ELR (cell line): ENCODE measurements around the gene APP.
A peak's percentile ranks its signal among the peaks of the same experiment; 100 is the strongest.
"Not testable (repeated sequence)": the region's sequence is repeated elsewhere in the genome, so short reads cannot be mapped to it uniquely, and the experiment has no call there.

Source experiments
- DNase-seq: peaks from one replicate; pipeline ENCODE4 v3.0.0-alpha.2; 2015; ENCODE audit warnings: low read depth

The APP gene

GRCh38 chr21:26020510-26020909 lies 150.1 kb downstream of the APP start:
- DNase-seq: no peak

DNA sequence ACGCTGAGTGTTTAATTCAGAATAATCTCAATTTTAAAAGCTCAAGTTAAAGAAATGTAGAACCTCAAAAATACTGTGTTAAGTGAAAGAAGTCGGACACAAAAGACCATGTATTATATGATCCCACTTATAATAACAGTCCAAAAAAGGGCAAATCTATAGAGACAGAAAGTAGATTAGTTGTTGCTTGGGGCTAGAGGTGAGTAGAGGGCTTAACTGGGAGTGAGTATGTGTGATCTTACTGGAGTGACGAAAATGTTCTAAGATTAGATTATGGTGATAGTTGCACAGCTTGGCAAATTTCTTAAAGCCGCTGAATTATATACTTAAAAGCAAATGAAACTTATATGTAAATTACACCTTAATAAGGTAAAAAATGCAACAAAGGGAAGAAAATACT lies 150.5 kb downstream of the APP start:
- no peak for DNase-seq

GRCh38 chr21:26019236-26019635 lies 151.3 kb downstream of the APP start:
- no peak for DNase-seq

GRCh38 chr21:26013970-26014369 lies 156.6 kb downstream of the APP start:
- no peak for DNase-seq

DNA sequence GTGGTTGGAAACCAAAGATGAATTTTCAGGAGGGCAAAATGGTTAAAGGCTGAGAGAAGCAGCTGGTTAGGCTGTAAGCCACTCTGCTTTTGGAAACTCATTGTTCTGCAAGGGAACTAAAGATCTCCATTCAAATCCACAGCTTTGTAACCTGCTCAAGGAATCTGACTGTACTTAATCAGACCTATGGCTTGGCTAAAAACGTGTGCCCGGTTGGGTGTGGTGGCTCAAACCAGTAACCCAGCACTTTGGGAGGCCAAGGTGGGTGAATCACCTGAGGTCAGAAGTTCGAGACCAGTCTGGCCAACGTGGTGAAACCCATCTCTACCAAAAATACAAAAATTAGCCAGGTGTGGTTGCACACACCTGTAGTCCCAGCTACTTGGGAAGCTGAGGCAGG lies 158.1 kb downstream of the APP start:
- DNase-seq: not testable (repeated sequence)

- no peak for DNase-seq
Measured at GRCh38 chr21:26011292-26011940, 159.2 kb downstream of the APP start.

GRCh38 chr21:26007951-26008498 lies 162.5 kb downstream of the APP start:
- DNase-seq: no peak

GRCh38 chr21:26005464-26005863 lies 165.1 kb downstream of the APP start:
- no peak for DNase-seq

DNA sequence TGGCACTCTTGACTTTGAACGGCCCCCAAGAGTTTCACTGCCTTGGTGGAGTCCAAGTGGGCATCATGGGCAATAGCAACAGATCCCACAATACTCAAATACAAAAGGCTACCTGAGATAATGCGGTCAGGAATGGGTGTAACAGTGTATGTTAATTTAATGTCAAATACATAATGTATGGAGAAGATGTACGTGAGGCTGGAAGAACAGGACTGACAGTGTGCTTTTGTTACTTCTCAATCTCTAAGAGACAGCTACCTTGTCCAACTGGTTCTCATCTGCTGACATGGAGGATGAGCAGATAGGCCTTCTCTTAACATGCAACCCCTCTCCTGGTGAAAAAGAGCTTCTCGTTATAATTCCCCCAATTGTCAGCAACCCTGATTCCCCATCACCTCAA lies 167.2 kb downstream of the APP start:
- DNase-seq: no peak

DNA sequence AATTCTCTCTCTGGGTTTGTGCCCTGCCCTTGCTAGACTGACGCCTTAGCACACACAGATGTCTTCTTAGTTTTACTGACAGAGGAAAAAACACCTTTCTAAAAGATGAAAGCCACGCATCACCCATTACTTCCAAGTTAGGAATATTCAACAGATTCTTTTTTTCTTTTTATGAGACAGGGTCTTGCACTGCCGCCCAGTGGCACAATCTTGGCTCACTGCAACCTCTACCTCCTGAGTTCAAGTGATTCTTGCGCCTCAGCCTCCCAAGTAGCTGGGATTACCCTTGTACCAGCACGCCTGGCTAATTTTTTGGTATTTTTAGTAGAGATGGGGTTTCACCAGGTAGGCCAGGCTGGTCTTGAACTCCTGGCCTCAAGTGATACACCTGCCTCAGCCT lies 169.2 kb downstream of the APP start:
- no peak for DNase-seq

DNA sequence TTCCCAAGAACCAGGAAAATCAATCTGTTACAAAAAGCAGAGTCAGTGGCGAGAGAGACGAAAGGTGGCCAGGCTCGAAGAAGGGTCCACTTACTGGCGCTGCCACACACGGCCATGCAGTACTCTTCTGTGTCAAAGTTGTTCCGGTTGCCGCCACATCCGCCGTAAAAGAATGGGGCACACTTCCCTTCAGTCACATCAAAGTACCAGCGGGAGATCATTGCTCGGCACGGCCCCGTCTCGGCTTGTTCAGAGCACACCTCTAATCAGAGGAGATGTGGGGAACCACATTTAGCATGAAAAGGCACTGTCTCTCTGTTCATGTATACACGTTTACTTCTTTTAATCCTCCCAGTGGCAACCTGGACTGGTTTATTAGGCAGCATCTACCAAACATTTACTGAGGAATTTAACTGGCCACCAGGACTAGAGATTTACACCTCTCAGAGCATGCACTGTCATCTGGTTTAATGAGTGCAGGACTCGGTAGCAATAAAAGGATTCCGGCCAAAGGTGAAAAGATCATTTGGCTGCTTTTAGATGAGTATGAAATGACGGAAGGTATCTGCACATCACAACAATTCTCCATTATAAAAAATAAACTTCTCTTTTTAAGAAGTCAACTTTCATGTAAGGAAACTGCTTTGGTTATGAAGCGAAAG lies 170.5 kb downstream of the APP start:
- DNase-seq: no peak

DNA sequence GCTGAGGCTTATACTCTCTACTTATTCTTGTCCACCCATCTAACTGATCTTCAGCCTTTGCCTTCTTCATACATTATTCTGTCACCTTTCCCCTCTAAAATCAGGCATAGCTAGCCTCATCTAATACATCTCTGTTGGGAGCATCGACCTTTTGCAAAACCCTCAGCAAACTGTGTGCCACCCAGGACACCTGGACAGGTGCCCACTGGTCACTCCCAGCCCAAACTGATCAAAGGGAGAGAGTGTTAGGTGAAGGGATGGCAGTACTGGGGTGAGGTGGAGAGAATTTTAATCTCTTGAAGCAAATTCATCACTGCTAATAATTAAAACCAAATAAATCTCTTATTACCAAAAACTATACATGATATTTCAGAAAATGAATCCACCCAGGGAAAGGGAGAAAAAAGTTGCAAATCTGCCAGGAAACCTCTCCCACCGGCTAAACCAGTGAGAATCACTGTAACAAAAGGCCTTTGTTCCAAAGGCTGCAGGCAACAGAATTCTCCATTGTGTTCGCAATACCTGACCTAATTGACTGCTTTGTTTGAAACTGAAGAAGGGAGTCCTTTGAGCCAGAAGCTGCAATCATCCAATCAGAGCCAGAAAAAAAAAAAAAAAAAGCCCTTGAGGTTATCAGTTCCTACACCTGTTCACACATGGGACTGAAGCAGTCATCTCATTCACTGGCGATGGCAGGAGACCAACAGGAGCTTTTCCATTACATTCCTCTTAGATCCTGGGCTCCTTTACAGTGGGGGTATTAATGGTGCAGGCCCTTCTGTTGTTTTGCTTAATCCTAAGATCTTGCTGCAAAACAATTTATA lies 172.6 kb downstream of the APP start:
- DNase-seq: no peak

DNA sequence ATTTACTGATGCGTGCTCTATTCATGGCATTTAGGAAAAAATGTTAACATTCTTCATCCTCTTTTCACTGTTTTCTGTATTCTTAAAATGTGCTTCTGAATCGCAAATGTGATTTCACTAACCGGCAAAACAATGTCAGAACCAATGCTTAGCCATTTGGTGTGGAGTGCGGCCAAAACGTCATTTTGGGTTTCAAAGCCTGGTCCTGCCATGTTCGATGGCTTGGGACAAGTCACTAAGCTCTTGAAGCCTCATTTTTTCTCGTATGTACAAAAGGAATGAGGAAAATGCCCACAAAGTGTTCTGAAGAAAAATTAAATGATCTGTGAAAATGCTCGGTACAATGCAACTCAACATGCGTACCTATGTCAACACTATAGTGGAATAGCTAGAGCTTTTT lies 175.3 kb downstream of the APP start:
- DNase-seq: no peak

- no peak for DNase-seq
Measured at GRCh38 chr21:25994758-25995163, 175.8 kb downstream of the APP start.

DNA sequence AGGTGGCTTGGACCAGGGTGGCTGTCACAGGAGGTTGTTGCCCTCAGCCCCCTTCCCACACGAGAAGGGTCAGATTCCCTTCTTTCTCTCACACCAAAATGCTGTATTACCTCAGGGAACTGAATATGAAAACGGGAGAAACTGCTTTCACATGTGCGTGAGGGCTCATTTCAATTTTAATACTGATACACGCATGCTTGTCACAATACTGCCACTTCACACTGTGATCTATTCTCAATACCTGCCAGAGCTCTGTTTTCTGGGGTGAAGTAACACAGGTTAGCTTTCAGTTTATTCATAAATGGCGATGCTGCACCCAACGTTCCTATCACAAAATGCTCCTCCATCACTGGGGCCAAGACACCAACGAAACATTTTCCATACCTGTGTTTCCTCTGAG lies 181.8 kb downstream of the APP start:
- DNase-seq: no peak

DNA sequence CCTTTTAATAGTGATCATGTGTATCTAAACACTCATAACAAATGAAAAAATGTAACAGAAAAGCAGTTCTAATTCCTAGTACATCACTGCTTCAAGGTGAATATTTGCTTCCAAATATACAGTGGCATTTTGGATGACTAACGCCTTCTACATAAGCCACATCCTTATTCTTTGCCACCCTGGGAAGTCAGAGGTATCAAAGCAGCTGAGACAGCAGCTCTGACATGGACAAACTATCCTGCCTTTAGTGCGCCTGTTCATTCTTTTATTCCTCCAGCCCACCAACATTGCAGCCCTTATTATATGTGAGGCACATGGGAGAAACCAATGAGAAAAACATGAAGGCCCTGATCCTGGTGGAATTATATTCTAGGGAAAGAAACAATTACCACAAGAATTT lies 183.0 kb downstream of the APP start:
- DNase-seq: peak; percentile 31

- no peak for DNase-seq
Measured at GRCh38 chr21:25986928-25987327, 183.6 kb downstream of the APP start.

GRCh38 chr21:25985990-25986389 lies 184.6 kb downstream of the APP start:
- no peak for DNase-seq

DNA sequence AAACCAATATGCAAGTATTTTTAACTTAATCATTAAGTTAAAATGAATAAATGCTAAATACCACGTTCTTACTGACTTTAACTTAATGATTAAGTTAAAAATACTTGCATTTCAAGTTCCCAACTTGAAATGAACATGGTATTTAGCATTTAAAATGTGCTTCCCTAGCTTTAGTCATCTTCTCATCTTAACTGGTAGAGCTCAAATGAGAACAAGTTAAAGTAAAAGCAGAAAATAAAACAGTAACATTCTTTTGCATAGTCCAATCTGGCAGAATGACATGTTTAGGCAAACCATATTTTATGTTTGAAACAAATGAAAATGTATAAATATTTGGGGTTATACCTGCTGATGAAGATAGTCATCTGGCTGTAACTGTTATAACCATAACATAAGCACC lies 186.0 kb downstream of the APP start:
- no peak for DNase-seq

DNA sequence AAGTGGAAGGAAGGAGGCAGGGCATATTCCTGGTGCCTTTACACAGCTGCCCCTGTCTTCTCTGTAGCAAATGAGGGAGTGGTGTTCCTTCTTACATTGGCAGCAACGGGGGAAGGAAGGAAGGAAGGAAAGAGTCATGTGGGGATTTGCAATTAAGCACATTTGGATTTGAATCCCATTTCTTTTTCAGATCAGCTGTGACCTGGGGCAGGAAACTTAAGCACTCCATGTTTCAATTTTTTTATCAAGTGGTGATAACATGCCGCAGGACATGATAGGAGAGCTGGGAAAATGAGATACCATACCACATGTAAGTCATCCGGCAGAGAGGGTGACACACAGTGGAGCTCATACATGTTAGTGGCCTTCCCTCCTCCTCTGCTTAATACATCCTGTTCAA lies 186.8 kb downstream of the APP start:
- DNase-seq: no peak

- no peak for DNase-seq
Measured at GRCh38 chr21:25980710-25981109, 189.9 kb downstream of the APP start.

- no peak for DNase-seq
Measured at GRCh38 chr21:25979845-25980616, 190.5 kb downstream of the APP start.
